ENCODE data around the gene ZNF526.

The ZNF526 gene

DNA sequence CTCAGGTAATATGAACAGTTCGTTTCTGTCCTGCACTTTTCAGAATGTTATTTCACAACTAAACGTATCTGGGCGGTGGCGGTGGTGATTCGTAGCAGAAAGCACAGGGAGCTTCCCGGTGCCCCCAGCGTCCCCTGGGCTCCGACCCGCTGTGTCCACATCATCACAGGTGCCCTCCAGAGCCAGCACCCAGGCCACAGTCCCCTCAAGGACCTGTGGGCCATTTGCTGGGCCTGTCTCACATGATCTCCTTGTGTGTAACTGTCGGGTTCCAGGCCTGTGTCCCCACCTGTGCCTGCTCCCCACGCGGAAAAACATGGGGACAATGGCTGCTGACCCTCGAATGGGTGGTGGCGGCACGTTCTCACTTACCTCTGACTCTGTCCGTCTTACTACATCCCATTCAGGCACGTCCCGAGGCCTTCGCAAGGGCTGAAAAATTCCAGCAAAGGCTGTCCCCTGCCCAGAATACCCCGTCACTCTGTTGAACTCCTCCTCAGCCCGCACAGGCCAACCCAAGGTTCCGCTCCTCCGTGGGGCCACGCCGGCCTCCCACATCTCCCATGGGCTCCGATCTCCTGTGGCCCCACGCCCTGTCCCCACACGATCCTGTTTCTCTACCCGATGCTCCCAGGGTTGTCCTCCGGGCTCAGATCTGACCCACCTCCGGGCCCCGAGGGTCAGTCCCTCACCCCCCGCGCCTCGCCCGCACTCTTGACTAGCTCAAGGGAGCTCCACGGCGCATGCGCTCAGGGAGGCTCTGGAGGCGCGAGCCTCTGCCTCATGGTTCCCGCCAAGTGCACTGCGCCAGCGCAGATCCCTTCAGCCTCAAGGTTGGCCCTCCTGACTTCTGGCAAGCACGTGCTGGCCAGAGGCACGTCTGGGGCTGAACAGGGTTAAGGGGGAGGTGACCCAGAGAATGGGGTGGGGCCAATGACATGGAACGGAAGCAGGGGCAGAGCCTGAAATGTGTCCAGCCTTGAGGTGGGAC is 23.8 kb upstream of the ZNF526 start:
- DNase-seq (ENCODE audit: low spot score): no peak
- no peak for FAIRE-seq

DNA sequence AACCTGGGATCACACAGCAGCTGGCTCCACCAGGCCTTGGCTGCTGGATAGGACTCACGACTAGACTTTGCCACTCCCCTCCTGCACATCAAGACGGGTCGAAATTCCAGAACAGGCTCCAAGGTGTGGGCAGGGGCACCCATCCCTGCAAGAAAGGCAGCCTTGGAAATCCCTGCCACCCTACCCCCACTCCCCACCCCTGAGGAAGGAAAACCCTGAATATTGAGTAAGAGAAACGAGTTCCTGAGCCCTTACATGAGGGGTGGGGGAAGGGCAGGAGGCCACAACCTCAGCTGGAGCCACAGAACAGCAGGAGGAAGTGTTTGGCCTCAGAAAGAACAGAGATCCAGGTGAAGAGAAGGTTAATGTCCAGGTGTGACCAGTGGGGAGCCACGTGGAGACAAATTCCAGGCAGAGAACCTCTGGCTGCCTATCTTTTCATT is 22.7 kb upstream of the ZNF526 start:
- FAIRE-seq (no peak), DNase-seq (ENCODE audit: low spot score) (no peak)

DNA sequence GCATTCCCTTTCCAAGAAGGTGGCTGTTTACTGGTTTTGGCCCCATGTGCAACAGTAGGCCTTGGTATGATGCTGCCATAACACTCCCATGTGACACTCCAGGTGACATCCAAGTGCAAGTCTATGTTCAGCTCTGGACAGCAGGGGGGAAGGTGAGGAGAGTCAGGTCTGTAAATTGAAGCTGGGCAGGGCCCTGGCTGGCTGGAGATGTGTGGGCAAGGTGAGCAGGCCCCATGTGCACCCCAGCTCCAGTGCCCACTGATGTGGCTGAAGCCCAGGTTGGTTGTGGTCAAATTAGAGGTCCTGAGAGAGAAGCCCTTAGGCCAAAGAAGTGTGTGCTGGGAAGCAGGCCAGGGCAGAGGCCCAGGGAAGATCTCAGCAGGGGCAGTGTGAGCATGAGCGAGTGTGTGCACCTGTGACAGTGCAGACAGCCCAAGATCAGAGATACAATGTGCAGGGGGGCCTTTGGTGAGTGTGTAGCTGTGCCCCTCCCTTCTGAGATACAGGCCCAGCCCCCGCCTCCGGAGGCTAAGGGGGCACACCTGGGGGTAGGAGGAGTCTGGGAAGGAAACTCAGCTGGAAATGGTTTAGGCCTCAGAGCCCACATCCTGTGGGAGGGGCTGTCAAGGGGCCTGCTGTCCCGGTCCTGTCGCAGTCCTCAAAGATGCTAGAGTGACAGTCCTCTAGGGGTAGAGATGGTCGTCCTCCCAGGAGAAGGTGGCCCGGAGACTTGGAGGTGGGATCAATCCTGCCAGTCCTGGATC is 21.3 kb upstream of the ZNF526 start:
- FAIRE-seq (no peak), DNase-seq (ENCODE audit: low spot score) (no peak)

DNA sequence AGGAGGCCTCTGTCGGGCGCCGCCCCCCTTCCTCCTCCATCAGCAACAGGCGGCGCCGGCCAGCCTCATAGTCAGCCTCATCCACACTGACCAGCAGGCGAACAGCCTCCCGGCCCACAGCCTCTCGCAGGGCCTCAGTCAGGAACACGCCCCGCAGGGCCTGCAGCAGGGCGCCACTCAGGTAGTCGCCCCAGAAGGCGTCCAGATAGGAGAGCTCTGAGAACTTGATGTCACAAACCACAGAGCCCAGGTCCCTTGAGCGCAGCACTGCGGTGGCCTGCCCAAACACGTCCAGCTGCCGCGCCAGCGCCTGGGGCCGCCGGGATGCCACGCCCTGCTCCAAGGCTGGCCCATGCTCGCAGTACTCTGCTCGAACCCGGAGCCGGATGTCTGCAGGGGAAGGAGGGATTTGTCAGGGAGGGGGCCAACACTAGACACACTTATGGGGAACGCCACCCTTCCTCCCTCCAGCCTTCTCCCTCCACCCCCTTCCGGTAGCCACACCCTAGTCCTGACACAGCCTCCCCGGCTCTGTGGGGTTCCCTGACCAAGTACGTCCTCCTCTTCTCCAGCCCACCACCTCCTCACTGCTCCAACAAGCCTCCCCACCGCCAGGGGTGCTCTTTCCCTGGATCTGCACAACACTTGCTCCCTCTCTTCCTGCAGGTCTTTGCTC is 20.5 kb upstream of the ZNF526 start:
- FAIRE-seq (no peak), DNase-seq (ENCODE audit: low spot score) (no peak)

DNA sequence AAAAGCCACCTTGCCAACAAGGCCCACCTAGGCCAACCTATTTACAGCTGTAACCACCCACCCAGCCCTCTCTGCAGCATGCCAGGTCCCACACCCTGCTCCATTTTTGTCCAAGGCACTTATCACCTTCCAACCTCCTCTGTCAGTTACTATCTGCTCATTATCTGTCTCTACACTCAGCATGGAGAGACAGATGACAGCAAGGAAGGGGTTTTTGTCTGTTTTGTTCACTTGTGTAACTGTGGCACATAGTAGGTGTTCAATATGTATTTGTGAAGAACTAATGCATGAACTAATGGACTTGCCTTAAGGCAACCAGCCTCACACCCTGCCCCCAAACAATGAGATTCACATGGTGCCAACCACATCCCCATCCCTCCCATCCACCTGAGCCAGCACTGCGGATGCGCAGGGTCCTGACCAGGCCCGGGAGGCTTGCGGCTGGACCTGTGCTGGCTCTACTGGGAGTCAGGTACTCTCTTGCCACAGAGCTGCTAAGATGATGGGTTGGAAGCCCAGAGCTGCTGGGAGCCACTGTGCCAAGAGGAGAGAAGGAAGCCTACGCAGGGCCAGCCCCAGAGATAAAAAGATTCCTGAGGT is 19.9 kb upstream of the ZNF526 start:
- FAIRE-seq: no peak
- no peak for DNase-seq (ENCODE audit: low spot score)

DNA sequence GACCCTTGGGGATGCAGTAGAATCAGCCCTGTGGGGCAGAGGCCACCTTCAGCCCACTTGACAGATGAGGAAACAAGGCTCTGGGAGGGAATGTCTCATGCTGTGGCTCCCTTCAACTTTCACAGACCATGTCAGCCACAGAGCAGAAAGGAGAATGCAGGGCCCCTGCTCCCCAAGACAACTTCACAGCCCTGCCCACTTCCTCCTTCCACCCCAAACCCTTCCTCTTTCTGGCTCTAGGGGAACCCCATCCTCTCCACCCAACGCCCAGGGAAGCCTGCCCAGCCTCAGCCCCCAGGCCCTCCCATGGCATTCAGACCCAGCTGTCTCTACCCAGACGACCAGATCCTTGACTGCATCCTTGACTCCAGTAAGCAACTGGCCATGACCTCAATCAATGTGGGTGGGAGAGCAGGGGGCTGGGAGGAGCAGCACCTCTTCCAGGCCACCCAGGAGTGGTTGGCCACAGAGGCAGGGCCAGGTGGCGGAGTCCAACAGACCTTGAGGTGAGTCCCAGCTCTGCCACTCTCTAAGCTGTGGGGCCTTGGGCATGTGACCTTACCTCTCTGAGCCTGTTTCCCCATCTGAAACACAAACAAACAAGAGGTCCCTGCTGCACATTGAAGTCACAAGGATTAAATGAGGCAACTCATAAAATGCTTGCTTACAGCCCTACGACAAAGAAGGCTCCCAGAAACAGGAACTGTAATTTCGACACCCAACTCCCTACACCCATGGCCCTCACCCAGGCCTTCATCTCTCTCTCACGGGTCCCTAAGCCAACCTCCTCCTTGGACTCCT is 18.4 kb upstream of the ZNF526 start:
- FAIRE-seq: no peak

DNA sequence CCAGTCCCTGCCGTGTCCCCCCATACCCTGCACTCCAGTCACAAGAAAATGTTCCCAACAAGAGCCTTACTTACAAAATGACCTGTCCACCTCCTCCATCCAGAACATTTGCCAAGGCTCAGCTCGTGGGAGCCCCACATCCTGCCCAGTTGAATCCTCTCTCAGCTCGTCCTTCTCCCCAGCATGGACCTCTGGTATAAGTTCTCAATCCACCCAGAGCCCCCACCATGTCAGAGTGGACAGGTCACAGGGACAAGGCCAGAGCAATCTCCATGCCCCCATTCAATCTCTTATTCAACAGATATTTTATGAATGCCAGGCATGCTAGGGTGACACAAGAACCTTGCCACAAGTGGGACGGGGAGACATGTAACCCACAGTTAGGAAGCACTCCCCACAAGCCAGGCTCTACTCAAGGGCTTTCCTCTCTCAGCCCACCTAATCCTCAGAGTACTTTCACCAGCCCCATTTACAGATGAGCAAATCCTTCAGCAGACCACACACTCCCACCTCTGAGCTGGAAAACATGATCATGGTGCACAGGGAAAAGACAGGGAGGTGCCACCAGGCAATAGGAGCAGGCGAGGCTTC is 17.7 kb upstream of the ZNF526 start:
- no peak for DNase-seq (ENCODE audit: low spot score)
- no peak for FAIRE-seq

More for the DNA sequence above, 18.4 kb upstream of the ZNF526 start:
- DNase-seq (ENCODE audit: low spot score): no peak

DNA sequence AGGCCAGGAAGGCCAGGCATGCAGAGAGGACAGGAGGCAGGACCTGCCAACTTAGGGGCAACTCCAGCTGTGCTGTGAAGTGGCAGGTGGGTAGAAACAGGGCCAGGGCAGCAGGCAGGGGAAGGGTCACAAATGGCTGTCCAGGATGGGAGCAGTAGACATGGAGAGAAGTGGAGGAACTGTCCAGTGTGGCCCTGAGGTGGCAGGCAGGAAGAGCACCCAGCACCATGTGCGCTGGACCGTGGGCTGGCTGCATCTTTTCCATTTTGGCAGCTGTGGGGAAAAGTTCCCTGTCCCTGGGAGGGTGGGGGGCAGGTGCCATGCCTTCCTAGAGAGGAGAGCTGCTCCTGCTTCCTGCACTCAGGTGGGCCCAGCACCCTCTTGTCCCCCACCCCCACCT is 16.4 kb upstream of the ZNF526 start:
- FAIRE-seq (no peak), DNase-seq (ENCODE audit: low spot score) (no peak)

DNA sequence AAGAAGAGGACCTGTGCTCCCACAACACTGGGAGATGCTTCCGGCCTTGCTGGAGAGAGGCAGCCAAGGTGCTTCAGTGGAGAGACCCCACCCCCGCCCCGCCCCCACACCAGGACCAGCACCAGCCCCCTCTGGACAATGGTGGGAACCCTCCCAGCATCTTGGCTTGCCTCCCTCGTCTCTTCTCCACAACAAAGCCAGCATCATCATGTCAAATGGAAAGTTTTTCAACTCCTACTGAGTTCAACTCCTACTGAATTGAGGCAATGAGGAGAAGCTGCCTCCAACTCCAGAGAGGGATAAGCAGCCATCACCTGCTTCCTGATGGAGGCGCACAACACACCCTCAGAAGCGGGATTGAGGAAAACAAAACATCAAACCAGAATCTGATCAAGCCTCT is 15.4 kb upstream of the ZNF526 start:
- FAIRE-seq: no peak

DNA sequence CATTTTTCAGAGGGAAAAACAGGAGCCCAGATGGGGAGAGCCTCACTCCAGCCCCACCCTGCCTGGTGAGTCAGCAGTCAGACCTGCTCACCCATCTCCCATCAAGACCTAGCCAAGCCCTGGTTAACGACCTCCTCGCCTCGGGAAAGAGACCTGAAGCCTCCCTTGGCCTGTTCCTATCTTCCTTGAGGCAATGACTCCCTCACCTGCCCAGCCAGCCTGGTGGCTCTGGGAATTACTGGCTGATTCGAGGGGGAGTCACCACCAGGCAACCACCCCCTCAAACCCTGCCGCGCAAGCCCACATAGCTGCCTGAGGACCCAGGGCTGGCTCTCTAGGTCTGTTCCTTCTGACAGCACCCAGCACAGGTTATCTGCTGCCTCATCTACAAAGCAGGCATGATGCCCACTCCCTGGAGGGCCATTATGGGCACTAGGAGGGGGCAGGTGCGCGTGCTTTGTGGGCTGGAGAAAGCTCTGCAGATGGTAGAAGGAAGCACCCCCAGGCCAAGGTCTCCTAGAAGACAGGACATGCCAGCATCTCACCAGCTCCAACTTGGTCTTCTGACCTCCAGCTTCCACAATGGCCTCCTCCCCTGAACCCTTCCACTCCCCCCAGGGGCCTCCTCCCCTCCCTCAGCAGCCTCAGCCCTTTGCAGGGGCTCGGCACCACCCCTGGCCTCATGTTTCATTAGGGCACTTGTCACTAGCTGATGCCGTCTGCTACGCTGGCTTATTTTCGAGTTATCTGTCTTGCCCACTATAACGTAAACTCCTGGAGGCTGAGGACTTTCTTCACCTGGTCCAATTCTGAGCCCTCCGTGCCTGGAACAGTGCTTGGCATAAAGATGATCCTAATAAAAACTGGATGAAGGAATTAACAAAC is 13.0 kb upstream of the ZNF526 start:
- peak; percentile 35 for FAIRE-seq
- DNase-seq (ENCODE audit: low spot score): peak; percentile 49

More for the DNA sequence above, 15.4 kb upstream of the ZNF526 start:
- DNase-seq (ENCODE audit: low spot score): no peak

DNA sequence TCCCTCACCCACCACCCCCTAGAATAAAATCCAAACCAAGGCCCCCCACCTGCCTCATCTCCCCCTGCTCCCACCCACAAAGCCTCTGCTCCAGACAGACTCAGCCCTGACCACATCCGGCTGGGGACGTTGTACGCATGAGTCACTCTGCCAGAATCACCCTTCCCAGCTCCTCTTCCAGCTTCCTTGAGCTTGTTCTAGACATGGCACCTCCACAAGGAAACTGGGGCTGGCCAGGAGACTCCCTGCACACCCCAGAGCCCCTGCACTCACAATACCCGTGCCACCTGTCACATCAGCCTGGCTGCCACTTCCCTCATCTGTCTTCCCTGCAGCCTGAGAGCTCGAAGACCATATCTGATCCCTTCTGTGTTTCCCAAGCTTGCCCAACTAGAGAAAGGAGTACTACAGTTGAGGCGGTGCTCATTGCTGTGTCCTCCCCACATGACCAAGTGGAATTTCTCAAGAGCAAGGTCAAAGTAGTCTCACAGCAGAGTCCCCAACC is 12.3 kb upstream of the ZNF526 start:
- DNase-seq (ENCODE audit: low spot score): peak; percentile 60
- FAIRE-seq: peak; percentile 41

DNA sequence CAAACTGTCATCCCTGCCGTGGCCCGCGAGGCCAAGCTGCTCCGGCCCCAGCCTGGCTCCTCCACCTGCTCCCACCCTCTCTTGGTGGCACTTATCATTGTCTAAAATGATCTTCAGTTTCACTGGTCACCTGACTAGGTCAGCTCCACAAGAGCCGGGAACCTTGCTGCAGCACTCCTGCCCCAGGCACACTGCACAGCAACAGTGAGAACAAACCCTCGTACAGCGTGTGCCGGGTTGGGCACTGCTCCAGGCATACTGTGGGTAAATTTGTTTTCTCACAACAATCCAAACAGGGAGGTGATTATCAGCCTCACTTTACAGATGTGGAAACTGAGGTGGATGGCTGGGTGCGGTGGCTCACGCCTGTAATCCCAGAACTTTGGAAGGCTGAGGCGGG is 11.5 kb upstream of the ZNF526 start:
- DNase-seq (ENCODE audit: low spot score): no peak
- FAIRE-seq: no peak

DNA sequence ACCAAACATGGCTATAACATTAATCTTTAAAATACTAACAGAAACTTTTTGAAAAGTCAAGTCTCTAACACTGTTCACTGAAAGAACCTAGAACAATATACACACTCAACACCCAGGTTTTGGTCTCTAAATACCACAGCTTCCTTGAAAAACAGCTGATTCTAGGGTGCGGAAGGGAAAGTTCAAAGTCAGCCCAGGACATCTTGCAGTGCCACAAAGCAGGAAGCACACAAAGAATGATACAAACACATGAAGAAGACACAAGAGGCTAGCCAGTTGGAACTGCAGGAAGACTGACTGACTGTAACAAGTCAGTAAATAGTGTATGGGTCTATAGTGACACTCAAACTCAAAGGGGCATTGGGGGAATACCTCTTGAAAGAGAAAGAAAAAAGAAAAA is 7.2 kb upstream of the ZNF526 start:
- DNase-seq (ENCODE audit: low spot score) (no peak), FAIRE-seq (no peak)

DNA sequence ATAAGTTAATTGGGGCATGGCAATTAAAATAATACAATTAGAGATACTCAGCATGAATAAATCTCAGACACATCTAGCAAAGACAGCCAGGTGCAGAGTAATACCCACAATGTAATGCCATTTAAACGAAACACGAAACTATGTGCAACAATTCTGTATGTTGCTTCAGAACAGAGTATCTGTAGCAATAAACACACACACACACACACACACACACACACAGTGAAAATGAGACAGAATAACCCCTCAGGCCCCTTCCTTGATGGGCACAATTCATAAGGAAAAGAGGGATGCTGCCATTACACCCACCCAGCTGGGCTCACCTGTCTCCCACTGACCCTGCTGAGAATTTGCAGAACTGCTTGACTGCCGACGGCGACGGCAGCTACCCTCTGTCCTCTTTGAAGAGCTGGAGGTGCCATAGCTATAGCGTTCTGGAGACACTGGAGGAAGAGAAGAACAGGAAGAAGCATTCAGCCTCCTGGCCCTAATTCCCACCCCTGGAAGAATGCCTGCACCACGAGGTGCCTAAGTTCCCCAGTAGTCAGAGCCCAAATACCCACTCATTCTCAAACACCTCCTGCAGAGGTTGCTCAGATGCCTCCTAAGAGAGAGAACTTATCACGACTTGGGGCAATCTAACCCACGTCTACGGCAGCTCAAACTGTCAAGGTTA is 5.2 kb upstream of the ZNF526 start:
- FAIRE-seq: no peak
- no peak for DNase-seq (ENCODE audit: low spot score)

DNA sequence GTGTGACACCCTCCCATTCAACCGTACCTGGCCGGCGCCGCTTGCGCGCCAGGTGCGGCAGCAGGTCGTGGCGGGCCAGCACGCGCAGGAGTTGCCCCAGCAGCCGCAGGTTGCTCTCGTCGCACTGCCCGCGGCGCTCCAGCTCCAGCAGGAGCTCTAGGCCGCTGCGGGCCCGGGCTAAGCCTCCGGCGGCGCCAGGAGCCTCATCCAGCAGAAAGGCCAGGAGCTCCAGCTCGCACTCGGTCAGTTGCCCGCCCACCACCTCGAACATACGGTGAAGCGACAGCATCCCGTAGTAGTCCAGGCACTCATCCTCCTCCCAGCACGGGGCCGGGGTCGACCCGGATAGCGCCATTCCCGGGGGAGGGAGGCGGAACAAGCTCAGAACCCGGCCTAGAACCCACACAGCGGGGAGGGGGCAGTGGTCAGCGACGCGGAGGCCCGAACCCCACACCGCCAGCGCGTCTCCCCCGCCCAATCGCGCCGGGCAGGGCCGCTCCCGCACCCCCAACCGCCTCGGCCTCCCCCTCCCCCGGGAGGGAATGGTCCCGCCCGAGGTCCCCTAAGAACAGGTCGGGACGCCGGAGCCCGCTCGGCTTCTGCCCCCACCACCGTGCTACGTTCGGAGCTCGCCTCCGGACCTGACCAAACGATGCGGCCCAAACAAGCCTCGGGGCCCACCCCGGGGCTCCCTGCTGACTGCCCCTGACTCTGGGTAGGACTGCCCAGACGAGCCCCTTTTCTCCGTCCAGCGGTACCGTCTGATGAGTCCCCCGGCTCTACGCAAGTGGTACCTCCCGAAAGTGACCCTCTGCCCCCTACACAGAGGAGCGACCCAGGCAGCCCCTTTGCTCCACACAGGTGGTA is 3.2 kb upstream of the ZNF526 start:
- no peak for DNase-seq (ENCODE audit: low spot score)
- no peak for FAIRE-seq

DNA sequence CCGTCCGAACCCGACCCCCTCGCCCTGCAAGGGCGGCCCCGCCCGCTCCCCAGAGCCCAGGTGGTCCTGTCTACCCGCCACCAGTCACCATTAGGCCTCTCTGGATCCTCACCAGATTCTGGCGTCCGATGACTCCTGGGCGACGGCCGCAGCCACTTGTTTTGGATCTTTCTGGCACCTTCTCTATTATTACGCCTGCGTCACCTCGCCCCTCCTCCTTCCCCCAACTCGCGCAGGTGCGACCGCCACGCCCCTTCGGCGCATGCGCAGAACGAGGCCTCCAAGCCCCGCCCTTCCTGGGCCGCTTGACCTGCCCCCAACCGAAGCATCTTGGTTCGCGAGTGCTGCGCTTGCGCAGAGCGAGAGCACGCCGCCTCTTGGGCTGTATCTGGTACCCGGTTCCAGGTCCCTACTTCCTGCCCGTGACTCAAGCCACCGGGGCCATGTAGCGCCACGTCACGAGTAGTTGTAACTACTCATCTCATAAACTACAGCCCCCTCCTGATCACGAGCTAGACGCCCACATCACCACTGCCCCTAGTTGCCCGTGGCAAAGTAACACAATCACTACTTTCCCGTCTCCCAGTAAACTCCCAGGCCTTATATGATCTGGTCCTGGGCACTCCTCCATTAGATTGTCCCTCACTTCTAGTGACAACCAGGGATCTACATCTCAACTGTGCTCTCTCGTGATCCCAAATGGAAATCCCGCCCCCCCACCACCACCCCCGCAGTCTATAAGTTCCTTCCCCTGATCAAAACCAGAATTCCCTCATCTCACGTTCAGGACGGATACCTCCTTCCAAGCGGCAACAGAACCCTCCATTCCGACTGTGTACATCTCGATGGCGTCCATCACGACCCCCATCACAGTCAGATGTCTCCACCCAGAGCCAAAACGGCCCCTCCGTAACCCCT is 2.3 kb upstream of the ZNF526 start, which contains the start of gene DEDD2:
Gene DEDD2, minus strand, starts transcription at position 158 of the 918 bp plus-strand sequence. CDS start 670 bp downstream, outside the sequence.
- FAIRE-seq (peak; percentile 72), DNase-seq (ENCODE audit: low spot score) (peak; percentile 94)

Data from RCC 7860 (cell line).